Erythroblast (primary cell): ENCODE results near the gene IL17D.

Experiments
- GATA1 ChIP-seq: IDR thresholded peaks from 2 replicates; pipeline ENCODE4 v1.6.1; 2011; ENCODE audit warnings: low read depth, mild to moderate bottlenecking, control low read depth, low read length, moderate library complexity
- POLR2A ChIP-seq: IDR thresholded peaks from 2 replicates; pipeline ENCODE4 v1.6.1; 2011; ENCODE audit warnings: mild to moderate bottlenecking, low read length

GRCh38 chr13:20714161-20714560 lies 10.7 kb downstream of the IL17D start:
- TF ChIP-seq POLR2A, result no peak
- no peak for TF ChIP-seq GATA1
